CD4-positive, alpha-beta T cell (primary cell): Measurements from ENCODE around the gene ACTRT2. TPM values are rescaled to one million over a fixed set of nuclear protein-coding genes. Genes with fewer than 3 reads are reported as not detected.

Experiments
- ATAC-seq: fragments of 200-7000 bp; cut with Tn5 transposase; one replicate; pipeline ENCODE4 v1.10.0; 2022; ENCODE audit warnings: mild to moderate bottlenecking; ENCODE audit not compliant: poor library complexity
- CTCF ChIA-PET: fragments of 350-600 bp; sonication (Branson Sonifier 250); formaldehyde crosslinking; loops from one replicate; lab custom pipeline; 2021; ENCODE audit warnings: antibody characterized with exemption, inconsistent platforms; lab: Charles Lee
- POLR2A ChIA-PET: fragments of 350-600 bp; sonication (Branson Sonifier 250); formaldehyde crosslinking; loops from one replicate; lab custom pipeline; 2021; ENCODE audit warnings: antibody characterized with exemption, inconsistent platforms; lab: Charles Lee
- DNase-seq, 14 experiments: peaks; one replicate each; pipeline ENCODE4 v3.0.0-alpha.2; 2013 to 2020; ENCODE audit warnings: mixed read lengths in 2 of 14
- H3K27ac ChIP-seq, 2 donors: one replicate each; pipeline versions ENCODE4 v1.5.1 to v1.7.0; 2013; ENCODE audit warnings: low read length in 2 of 2, low read depth in 1 of 2, mild to moderate bottlenecking in 1 of 2
- H3K27me3 ChIP-seq, 2 experiments: 1 replicate in 1 of 2; 2 replicates in 1 of 2; pipeline versions ENCODE4 v1.6.1 to v1.7.0; 2013; ENCODE audit warnings: low read length in 2 of 2, control low read depth in 1 of 2, mild to moderate bottlenecking in 1 of 2, moderate library complexity in 1 of 2; ENCODE audit not compliant: insufficient read depth in 2 of 2, control insufficient read depth in 1 of 2
- H3K36me3 ChIP-seq: one replicate; pipeline ENCODE4 v1.6.1; 2013; ENCODE audit warnings: low read length, control low read depth; ENCODE audit not compliant: insufficient read depth
- H3K4me1 ChIP-seq: one replicate; pipeline ENCODE4 v1.6.1; 2013; ENCODE audit warnings: low read length, control low read depth; ENCODE audit not compliant: insufficient read depth
- H3K4me3 ChIP-seq: one replicate; pipeline ENCODE4 v1.5.1; 2013; ENCODE audit warnings: mild to moderate bottlenecking, low read length, moderate library complexity
- H3K9me3 ChIP-seq, 2 experiments: 1 replicate in 1 of 2; 2 replicates in 1 of 2; pipeline versions ENCODE4 v1.6.1 to v1.7.0; 2013; ENCODE audit warnings: low read length in 2 of 2, mild to moderate bottlenecking in 2 of 2, control low read depth in 1 of 2, moderate library complexity in 1 of 2; ENCODE audit not compliant: control insufficient read depth in 1 of 2, insufficient read depth in 1 of 2
- H3K27ac Mint-ChIP-seq: one replicate; pipeline ENCODE4 v1.8.0; 2020; ENCODE audit warnings: mixed read lengths
- H3K27me3 Mint-ChIP-seq: one replicate; pipeline ENCODE4 v1.8.0; 2021; ENCODE audit warnings: mixed read lengths
- H3K36me3 Mint-ChIP-seq: one replicate; pipeline ENCODE4 v1.8.0; 2021; ENCODE audit warnings: low read depth, mixed read lengths
- H3K4me1 Mint-ChIP-seq: one replicate; pipeline ENCODE4 v1.8.0; 2021; ENCODE audit warnings: low read depth, mixed read lengths
- H3K4me3 Mint-ChIP-seq: one replicate; pipeline ENCODE4 v1.8.0; 2020; ENCODE audit warnings: mild to moderate bottlenecking, mixed read lengths
- H3K9me3 Mint-ChIP-seq: one replicate; pipeline ENCODE4 v1.8.0; 2020; ENCODE audit warnings: mixed read lengths
- CTCF ChIP-seq: fragments of 200-600 bp; IDR thresholded peaks from one replicate; pipeline ENCODE4 v1.8.0; 2022; ENCODE audit warnings: antibody characterized with exemption, mild to moderate bottlenecking
- intact Hi-C, 2 experiments: fragments of 100-400 bp; cut with DNase I in 1 of 2; cut with micrococcal nuclease in 1 of 2; formaldehyde crosslinking; loops; one replicate each; pipeline versions ENCODE4 v1.15.1 to v1.9.0; 2023 to 2025; cut with DNase I, micrococcal nuclease
- total RNA-seq, 174 experiments: library from RNA in 2 of 174; stranded (reverse) in 2 of 174; gene quantifications; one replicate each; pipeline ENCODE4 v1.2.3 and lab custom pipeline; 2021 to 2026

The ACTRT2 gene
- total RNA-seq, 2 experiments from 2014 or later: not detected

GRCh38 chr1:3071565-3072390 is 50.5 kb downstream of the ACTRT2 start:
- Mint-ChIP-seq H3K4me3 (peak overlapping the region; percentile 25), H3K27ac (no peak overlapping the region), H3K4me1 (no peaks in the 10 kb centered on the region), H3K9me3 (no peaks in the 10 kb centered on the region), H3K36me3 (no peaks in the 10 kb centered on the region), H3K27me3 (peaks cover 26% of the 10 kb centered on the region)
- no peak for TF ChIP-seq CTCF
- no peak overlapping the region for H3K4me3 ChIP-seq
- intact Hi-C loops: no loop called here
- no peaks in the 10 kb centered on the region for H3K36me3 ChIP-seq
- H3K4me1 ChIP-seq: peaks cover 15% of the 10 kb centered on the region
- H3K27me3 ChIP-seq: peaks cover 40 to 62% of the 10 kb centered on the region in 2 experiments
- ChIA-PET POLR2A (no interaction called here), CTCF (no interaction called here)
- H3K9me3 ChIP-seq: peaks cover 0 to 33% of the 10 kb centered on the region in 2 experiments
- DNase-seq (no peak), ATAC-seq (no peak)
- H3K27ac ChIP-seq: no peak overlapping the region

Other genes starting within 250 kb of the ACTRT2 start
- 1 to 10 TPM; 1.3 TPM for gene TTC34, start 219.8 kb upstream of the ACTRT2 start, total RNA-seq
- gene PRDM16, start 47.7 kb downstream of the ACTRT2 start, total RNA-seq: not detected